ENCODE results near the gene ENTR1. TPM values are rescaled to one million over a fixed set of nuclear protein-coding genes. Genes with fewer than 3 reads are reported as not detected.

The ENTR1 gene
- total RNA-seq, 2 experiments from 2014 or later, result 49.2 to 54.9 TPM

DNA sequence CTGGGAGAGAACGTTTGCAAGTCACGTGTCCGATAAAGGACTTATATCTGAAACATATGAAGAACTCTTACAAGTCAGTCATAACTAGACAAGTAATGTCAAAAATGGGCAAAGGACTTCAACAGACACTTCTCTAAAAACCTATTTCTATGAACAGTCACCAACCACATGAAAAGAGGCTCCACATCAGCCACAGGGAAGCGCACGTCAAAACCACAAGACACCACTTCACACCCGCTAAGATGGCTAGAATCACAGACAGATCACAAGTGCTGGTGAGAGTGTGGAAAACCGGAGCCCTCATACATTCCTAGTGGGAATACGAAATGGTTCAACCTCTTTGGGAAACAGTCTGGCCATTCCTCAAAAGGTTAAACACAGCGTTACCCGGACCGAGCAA is 25.4 kb downstream of the ENTR1 start:
- peaks cover 32% of the 10 kb centered on the region for H3K36me3 Mint-ChIP-seq (ENCODE audit: low read depth)
- no peaks in the 10 kb centered on the region for H3K9me3 Mint-ChIP-seq
- DNase-seq, result no peak
- ChIA-PET POLR2A (interaction anchor here (0.8 to 1.8 kb wide), 7 partner anchors 9 to 31 kb away, joined by 3 to 8 read pairs (median 4); partner anchors contain the start of gene DNLZ), CTCF (interaction anchor here (1.7 kb wide), 1 partner anchor 16 kb away, joined by 6 read pairs; no protein-coding TSS in a partner anchor)
- no peak overlapping the region for H3K27ac Mint-ChIP-seq
- no peak overlapping the region for H3K4me3 Mint-ChIP-seq
- no peaks in the 10 kb centered on the region for H3K27me3 Mint-ChIP-seq
- peaks cover 20% of the 10 kb centered on the region for H3K4me1 Mint-ChIP-seq

GRCh38 chr9:136383436-136383835 is 27.0 kb downstream of the ENTR1 start:
- DNase-seq, result no peak
- H3K27ac Mint-ChIP-seq, result no peak overlapping the region
- H3K4me3 Mint-ChIP-seq, result no peak overlapping the region
- H3K36me3 Mint-ChIP-seq (ENCODE audit: low read depth), result peaks cover 27% of the 10 kb centered on the region
- no peaks in the 10 kb centered on the region for H3K9me3 Mint-ChIP-seq
- no peaks in the 10 kb centered on the region for H3K27me3 Mint-ChIP-seq
- CTCF ChIA-PET, result no interaction called here
- peaks cover 12% of the 10 kb centered on the region for H3K4me1 Mint-ChIP-seq
- POLR2A ChIA-PET, result interaction anchor here (1.9 kb wide), 1 partner anchor 20 kb away, joined by 6 read pairs; no protein-coding TSS in a partner anchor

- Mint-ChIP-seq H3K36me3 (ENCODE audit: low read depth) (peaks cover 19% of the 10 kb centered on the region), H3K4me3 (no peak overlapping the region), H3K4me1 (peaks cover 11% of the 10 kb centered on the region)
These were observed 28.4 kb downstream of the ENTR1 start for GRCh38 chr9:136381966-136382513.

DNA sequence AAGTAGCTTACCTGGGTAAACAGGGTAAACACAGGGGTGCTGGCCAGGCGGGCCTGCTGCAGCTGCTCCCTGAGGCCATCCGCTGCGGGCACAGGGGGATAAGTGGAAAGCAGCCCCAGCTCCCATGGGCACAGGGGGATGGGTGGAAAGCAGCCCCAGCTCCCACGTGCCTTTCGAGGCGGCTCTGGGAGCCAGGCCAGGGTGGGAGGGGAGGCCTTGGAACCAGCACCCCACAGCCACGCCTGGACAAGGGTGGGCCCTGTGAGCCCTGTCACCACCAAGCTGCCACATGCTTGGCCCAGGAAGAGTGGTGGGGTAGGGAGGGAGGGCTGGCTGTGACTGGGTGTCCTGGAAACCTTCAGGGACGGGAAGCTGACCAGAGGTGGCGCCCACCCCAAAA is 29.1 kb downstream of the ENTR1 start:
- CTCF ChIA-PET, result interaction anchor here (1.0 kb wide), 1 partner anchor 20 kb away, joined by 3 read pairs; no protein-coding TSS in a partner anchor

More at GRCh38 chr9:136381966-136382513, 28.4 kb downstream of the ENTR1 start:
- ChIA-PET POLR2A (interaction anchor here (0.8 to 1.9 kb wide), 3 partner anchors 11 to 19 kb away, joined by 3 to 6 read pairs (median 3); no protein-coding TSS in a partner anchor), CTCF (no interaction called here)
- Mint-ChIP-seq H3K9me3 (no peaks in the 10 kb centered on the region), H3K27ac (no peak overlapping the region), H3K27me3 (no peaks in the 10 kb centered on the region)
- no peak for DNase-seq

DNA sequence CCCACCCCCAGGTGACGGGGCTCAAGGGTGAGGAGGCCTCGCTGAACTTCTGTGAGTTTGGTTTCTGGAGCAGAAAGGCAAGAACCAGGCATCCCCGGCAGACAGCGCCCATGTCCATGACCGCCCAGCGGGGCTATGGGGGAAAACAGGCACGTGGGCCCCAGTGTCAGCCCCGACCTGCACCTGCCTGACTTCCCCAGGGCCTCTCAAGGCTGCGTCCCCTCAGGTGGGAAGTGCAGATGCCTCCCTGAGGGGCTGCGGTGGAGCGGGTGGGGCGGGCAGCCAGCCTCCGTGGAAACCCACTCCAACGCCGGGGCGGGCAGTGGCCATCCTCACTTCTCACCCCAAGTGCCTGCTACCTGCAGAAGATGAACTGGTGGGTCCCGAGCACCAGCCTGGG is 30.0 kb downstream of the ENTR1 start:
- Mint-ChIP-seq H3K27ac (no peak overlapping the region), H3K36me3 (ENCODE audit: low read depth) (peaks cover 14% of the 10 kb centered on the region), H3K4me1 (peaks cover 6% of the 10 kb centered on the region), H3K9me3 (no peaks in the 10 kb centered on the region), H3K4me3 (no peak overlapping the region), H3K27me3 (no peaks in the 10 kb centered on the region)
- ChIA-PET CTCF (interaction anchor here (1.0 kb wide), 1 partner anchor 21 kb away, joined by 3 read pairs; no protein-coding TSS in a partner anchor), POLR2A (interaction anchor here (0.9 kb wide), 1 partner anchor 17 kb away, joined by 3 read pairs; the partner anchor contains the start of gene DNLZ)
- DNase-seq, result no peak

More for the DNA sequence above, 29.1 kb downstream of the ENTR1 start:
- H3K36me3 Mint-ChIP-seq (ENCODE audit: low read depth), result peaks cover 19% of the 10 kb centered on the region
- H3K9me3 Mint-ChIP-seq, result no peaks in the 10 kb centered on the region
- POLR2A ChIA-PET, result interaction anchor here (0.9 to 1.5 kb wide), 2 partner anchors 16 to 18 kb away, joined by 3 read pairs; partner anchors contain the start of gene DNLZ
- peaks cover 11% of the 10 kb centered on the region for H3K4me1 Mint-ChIP-seq
- H3K4me3 Mint-ChIP-seq, result no peak overlapping the region
- H3K27me3 Mint-ChIP-seq, result no peaks in the 10 kb centered on the region
- H3K27ac Mint-ChIP-seq, result no peak overlapping the region
- DNase-seq, result no peak

DNA sequence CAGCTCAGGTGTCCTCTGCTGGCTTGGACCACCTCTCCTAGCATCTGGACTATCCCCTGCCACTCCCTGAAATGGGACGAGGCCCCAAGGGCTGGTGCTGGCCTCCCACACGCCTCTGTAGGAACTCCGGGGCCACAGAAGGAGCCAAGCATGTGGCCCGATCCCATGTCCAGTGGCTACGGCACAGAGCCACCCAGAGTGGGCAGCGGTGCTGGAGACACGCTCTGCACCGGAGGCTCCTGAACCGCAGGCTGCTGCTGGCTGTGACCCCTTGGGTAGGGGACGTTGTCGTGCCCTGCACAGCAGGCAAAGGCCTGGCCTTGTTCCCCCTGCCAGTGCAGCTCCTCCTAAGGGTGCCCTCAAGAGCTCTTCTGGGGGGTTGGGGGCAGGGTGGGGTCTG is 30.5 kb downstream of the ENTR1 start:
- Mint-ChIP-seq H3K4me1 (peaks cover 3% of the 10 kb centered on the region), H3K27me3 (no peaks in the 10 kb centered on the region), H3K36me3 (ENCODE audit: low read depth) (peaks cover 10% of the 10 kb centered on the region), H3K27ac (no peak overlapping the region), H3K4me3 (no peak overlapping the region), H3K9me3 (no peaks in the 10 kb centered on the region)
- POLR2A ChIA-PET, result no interaction called here
- no peak for DNase-seq
- CTCF ChIA-PET, result no interaction called here

GRCh38 chr9:136379401-136379800 is 31.0 kb downstream of the ENTR1 start:
- Mint-ChIP-seq H3K9me3 (no peaks in the 10 kb centered on the region), H3K27me3 (no peaks in the 10 kb centered on the region), H3K36me3 (ENCODE audit: low read depth) (peaks cover 6% of the 10 kb centered on the region), H3K27ac (no peak overlapping the region), H3K4me3 (no peak overlapping the region), H3K4me1 (no peaks in the 10 kb centered on the region)
- no peak for DNase-seq
- ChIA-PET CTCF (no interaction called here), POLR2A (no interaction called here)

DNA sequence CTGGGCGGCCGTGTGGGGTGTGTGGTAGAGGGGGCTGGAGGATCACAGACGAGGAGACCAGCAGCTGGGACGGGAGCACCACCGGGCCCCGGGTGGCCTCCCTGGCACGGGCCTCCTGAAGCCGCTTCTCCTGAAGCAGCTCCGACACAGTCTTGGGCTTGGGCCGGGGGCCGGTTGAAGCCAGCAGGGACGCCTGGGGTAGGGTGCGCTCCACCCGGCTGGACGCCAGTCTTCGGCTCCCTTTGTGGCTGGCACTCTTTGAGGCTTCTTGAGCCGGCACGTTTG is 31.5 kb downstream of the ENTR1 start:
- Mint-ChIP-seq H3K27ac (no peak overlapping the region), H3K4me3 (no peak overlapping the region), H3K4me1 (no peaks in the 10 kb centered on the region), H3K9me3 (no peaks in the 10 kb centered on the region), H3K36me3 (ENCODE audit: low read depth) (peaks cover 6% of the 10 kb centered on the region), H3K27me3 (no peaks in the 10 kb centered on the region)
- POLR2A ChIA-PET, result no interaction called here
- no peak for DNase-seq
- CTCF ChIA-PET, result no interaction called here

DNA sequence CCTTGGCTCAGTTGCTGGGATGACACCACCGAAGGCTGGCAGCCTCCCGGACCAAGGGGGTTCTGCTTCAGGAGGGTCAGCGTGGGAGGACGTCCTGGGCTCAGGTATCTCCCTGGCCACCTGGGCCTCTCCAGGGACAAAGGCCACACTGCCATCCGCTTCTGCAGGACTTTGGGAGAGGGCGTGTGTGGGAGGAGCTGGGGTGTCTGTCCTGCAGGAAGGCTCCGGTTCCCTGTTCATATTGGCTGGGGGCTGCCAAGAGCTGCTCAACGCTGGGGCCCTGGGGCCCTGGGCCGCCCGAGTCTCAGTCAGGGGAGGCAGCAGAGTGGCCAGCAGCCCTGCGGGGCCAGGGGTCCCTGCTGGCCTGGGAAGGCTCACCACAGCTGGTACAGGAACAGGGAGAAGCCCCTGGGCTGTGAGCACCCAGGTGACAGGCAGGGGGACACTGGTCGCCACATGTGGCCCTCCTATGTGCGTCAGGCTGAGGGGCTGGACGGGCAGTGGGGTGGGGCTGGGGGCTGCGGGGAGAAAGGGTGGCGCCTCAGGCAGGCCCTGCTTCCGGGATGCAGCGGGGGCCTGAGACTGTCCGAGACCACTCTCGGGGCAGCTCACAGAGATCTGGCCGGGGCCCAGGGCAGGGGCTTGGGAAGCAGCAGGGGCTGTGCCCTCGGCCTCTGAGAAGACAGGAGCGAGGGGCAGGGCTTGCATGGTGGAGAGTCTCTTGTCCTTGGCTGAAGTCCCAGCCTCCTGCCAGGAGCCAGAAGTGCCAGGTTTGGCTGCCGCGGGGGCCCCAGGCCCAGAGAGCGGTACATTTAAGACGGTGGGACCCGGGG is 32.0 kb downstream of the ENTR1 start:
- Mint-ChIP-seq H3K4me1 (no peaks in the 10 kb centered on the region), H3K36me3 (ENCODE audit: low read depth) (peaks cover 4% of the 10 kb centered on the region), H3K27me3 (no peaks in the 10 kb centered on the region), H3K27ac (no peak overlapping the region), H3K9me3 (no peaks in the 10 kb centered on the region), H3K4me3 (no peak overlapping the region)
- ChIA-PET POLR2A (no interaction called here), CTCF (interaction anchor here (0.5 kb wide), 1 partner anchor 12 kb away, joined by 3 read pairs; no protein-coding TSS in a partner anchor)
- DNase-seq, result no peak

DNA sequence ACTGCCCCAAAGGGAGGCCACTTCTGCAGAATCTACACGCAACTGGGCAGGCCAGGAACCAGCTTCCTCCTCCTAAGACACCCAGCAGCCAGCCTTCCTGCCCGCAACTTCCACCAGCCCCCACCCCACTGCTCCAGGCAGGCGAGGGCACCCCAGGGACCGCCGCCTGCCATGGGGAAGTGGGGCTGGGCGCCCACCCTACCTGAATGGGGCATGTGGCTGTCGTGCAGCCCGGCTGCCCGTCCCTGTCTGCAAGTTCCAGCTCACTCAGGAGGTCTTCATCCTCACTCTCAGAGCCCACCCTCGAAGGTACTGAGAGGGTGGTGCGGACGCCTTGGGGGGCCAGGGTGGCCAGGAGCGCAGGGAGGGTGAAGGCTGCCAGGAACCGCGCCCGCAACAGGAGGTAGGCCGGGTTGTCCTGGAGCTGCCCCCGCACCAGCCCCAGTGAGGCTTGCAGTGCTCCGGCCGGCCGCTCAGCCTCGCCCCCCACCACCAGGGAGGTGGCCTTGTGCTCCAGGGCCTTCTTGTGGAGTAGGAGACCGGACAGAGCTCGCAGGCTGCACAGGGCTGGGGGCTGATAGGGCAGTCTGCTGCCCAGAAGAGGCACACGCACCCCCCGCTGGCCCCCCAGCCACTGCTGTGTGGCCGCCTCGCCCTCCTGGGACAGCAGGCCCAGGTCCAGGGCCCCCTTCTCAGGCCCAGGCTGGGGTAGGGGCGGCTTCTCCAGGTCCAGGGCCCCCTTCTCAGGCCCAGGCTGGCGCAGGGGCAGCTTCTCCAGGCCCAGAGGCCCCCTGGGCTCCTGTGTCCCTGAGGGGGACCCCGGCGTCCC is 32.9 kb downstream of the ENTR1 start:
- no peaks in the 10 kb centered on the region for H3K9me3 Mint-ChIP-seq
- no peak overlapping the region for H3K27ac Mint-ChIP-seq
- no peaks in the 10 kb centered on the region for H3K27me3 Mint-ChIP-seq
- no peaks in the 10 kb centered on the region for H3K4me1 Mint-ChIP-seq
- ChIA-PET POLR2A (no interaction called here), CTCF (interaction anchor here (0.5 kb wide), 1 partner anchor 13 kb away, joined by 3 read pairs; no protein-coding TSS in a partner anchor)
- DNase-seq, result no peak
- H3K4me3 Mint-ChIP-seq, result no peak overlapping the region
- peaks cover 4% of the 10 kb centered on the region for H3K36me3 Mint-ChIP-seq (ENCODE audit: low read depth)

DNA sequence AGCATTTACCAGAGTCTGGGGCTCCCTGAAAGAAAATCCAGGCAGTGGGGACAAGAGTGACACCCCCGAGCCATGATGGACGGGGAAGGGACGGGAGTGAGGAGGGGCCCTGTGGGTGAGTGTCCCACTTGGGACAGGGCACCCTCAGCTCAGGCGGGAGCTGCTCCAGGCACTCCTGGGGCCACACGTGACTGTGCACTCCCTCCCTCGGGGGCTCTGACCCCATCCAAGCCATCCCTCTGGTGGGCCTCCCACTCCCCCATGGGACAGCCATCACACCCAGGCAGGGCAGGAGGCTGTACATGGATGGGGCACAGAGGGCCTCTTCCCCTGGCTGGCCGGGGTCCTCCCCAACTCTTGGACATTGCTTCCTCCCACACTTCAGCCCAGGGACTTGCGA is 34.0 kb downstream of the ENTR1 start:
- Mint-ChIP-seq H3K27me3 (no peaks in the 10 kb centered on the region), H3K9me3 (no peaks in the 10 kb centered on the region), H3K36me3 (ENCODE audit: low read depth) (no peaks in the 10 kb centered on the region), H3K27ac (no peak overlapping the region), H3K4me1 (no peaks in the 10 kb centered on the region), H3K4me3 (no peak overlapping the region)
- no peak for DNase-seq
- ChIA-PET CTCF (no interaction called here), POLR2A (interaction anchor here (1.1 kb wide), 1 partner anchor 8 kb away, joined by 3 read pairs; no protein-coding TSS in a partner anchor)

GRCh38 chr9:136375096-136375495 is 35.3 kb downstream of the ENTR1 start:
- Mint-ChIP-seq H3K27ac (no peak overlapping the region), H3K4me1 (no peaks in the 10 kb centered on the region), H3K9me3 (no peaks in the 10 kb centered on the region), H3K4me3 (no peak overlapping the region), H3K36me3 (ENCODE audit: low read depth) (no peaks in the 10 kb centered on the region), H3K27me3 (no peaks in the 10 kb centered on the region)
- CTCF ChIA-PET, result no interaction called here
- no peak for DNase-seq
- POLR2A ChIA-PET, result interaction anchor here (2.2 kb wide), 1 partner anchor 12 kb away, joined by 12 read pairs; the partner anchor contains the start of gene DNLZ

GRCh38 chr9:136374183-136374575 is 36.2 kb downstream of the ENTR1 start:
- ChIA-PET POLR2A (interaction anchor here (0.8 to 2.2 kb wide), 2 partner anchors 11 to 27 kb away, joined by 4 to 12 read pairs; partner anchors contain the start of gene DNLZ), CTCF (no interaction called here)
- no peaks in the 10 kb centered on the region for H3K36me3 Mint-ChIP-seq (ENCODE audit: low read depth)
- H3K27me3 Mint-ChIP-seq, result no peaks in the 10 kb centered on the region
- no peak overlapping the region for H3K4me3 Mint-ChIP-seq
- no peaks in the 10 kb centered on the region for H3K4me1 Mint-ChIP-seq
- no peaks in the 10 kb centered on the region for H3K9me3 Mint-ChIP-seq
- DNase-seq, result no peak
- H3K27ac Mint-ChIP-seq, result no peak overlapping the region
